SK-N-MC (cell line): ENCODE results near the gene NKIRAS1.
"Not testable (repeated sequence)": the region's sequence is repeated elsewhere in the genome, so short reads cannot be mapped to it uniquely, and the experiment has no call there.

Experiments used
- DNase-seq: peaks from one replicate; pipeline ENCODE4 v3.0.0-alpha.2; 2011; ENCODE audit warnings: low read depth, low spot score
- H3K27ac ChIP-seq: fragments of 200-600 bp; sonication (generic); 2 replicates; pipeline ENCODE4 v1.5.1; 2016; ENCODE audit warnings: mixed run types
- H3K36me3 ChIP-seq: fragments of 200-600 bp; sonication (generic); 2 replicates; pipeline ENCODE4 v1.6.1; 2017; ENCODE audit warnings: antibody characterized with exemption, low read length, mixed read lengths; ENCODE audit not compliant: insufficient read depth
- H3K4me3 ChIP-seq: fragments of 200-600 bp; sonication (generic); 2 replicates; pipeline ENCODE4 v1.5.1; 2016
- H3K9ac ChIP-seq: fragments of 200-600 bp; sonication (generic); 2 replicates; pipeline ENCODE4 v1.8.0; 2017; ENCODE audit warnings: mixed run types, mixed read lengths; ENCODE audit not compliant: insufficient read length
- H3K9me3 ChIP-seq: fragments of 200-600 bp; sonication (generic); 2 replicates; pipeline ENCODE4 v1.6.1; 2017; ENCODE audit warnings: low read depth, mild to moderate bottlenecking, antibody characterized with exemption, low read length, moderate library complexity, mixed read lengths
- EZH2 ChIP-seq: fragments of 200-600 bp; sonication (generic); IDR thresholded peaks from one replicate; pipeline ENCODE4 v1.6.1; 2017; ENCODE audit warnings: antibody characterized with exemption
- FOXP2 ChIP-seq: optimal IDR thresholded peaks from 2 replicates; pipeline ENCODE3; 2011; ENCODE audit warnings: mild to moderate bottlenecking, moderate library complexity; ENCODE audit not compliant: insufficient read depth; ENCODE audit errors: extremely low read length, control extremely low read depth
- POLR2AphosphoS5 ChIP-seq: IDR thresholded peaks from 2 replicates; pipeline ENCODE4 v1.6.1; 2012; ENCODE audit warnings: mild to moderate bottlenecking, low read depth, low read length, borderline replicate concordance

NKIRAS1 gene

DNA sequence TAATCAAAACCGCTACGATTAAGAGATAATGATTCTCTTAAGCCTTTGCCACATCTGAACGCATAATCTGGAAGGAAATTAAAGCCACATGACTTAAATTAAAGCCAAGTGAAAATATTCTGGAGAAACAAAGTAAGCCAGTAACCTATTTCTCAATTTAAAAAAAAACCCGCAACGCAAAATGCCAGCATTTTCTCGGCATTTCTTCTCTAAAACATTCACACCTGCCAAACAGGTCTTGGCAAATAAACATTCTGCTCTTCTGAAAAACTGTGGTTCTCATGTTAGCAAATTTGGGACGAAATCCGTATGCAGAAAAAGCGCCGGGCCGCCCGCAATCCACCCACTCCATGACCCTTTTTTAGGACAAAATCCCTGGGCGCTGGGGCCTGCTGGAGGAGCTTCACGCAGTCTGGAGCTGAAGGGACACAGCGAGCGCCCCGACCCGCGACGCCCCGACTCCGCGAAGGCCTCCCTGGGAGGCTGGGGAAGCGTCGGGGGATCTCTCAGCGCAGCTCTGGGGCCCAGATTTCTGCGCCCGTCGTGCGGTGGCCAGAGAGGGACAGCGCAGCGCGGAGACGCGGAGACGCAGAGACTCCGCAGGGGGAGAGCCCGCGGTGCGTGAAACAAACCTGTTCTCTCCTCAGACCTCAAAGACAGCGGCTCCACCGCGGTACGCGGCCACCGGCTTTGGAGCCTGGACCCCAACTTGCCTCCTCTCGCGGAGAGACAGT is 471 bp downstream of the NKIRAS1 start:
- Histone ChIP-seq H3K36me3 (peaks cover 27% of the 10 kb centered on the region), H3K4me3 (peak overlapping the region; percentile 90), H3K9ac (peak overlapping the region; percentile 85), H3K27ac (peak overlapping the region; percentile 64), H3K9me3 (no peaks in the 10 kb centered on the region)
- no peak for DNase-seq
- TF ChIP-seq EZH2, result no peak
- TF ChIP-seq FOXP2, result no peak
- no peak for TF ChIP-seq POLR2AphosphoS5

DNA sequence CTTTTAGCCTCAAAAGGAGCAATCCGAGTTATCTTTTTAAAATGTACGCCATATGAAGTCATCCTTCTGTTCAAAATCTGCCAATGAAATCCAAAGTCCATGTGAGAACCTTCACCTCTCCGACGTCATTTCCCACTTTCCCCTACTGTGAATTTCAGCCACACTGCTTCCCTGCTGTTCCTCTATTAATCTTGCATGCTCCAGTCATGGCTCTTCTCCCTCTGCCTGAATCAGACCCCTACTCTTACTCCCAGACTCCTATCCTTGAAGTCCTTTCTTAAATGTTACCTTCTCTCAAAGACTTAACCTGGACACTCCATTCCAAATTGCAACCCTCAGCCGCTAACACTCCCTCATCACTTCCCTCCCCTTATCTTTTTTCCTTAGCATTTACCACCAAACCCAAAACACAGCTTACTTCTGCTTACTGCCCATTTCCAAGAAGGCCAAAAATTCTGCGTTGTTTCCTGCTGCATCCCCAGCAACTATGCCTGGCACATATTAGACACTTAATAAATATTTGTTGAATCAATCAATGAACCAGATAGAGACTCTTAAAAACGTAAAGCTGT is 1.2 kb downstream of the NKIRAS1 start:
- peak overlapping the region; percentile 90 for H3K4me3 ChIP-seq
- H3K27ac ChIP-seq, result peak overlapping the region; percentile 64; the same call in 1 of the 2 replicates
- H3K9ac ChIP-seq, result peak overlapping the region; percentile 85
- no peaks in the 10 kb centered on the region for H3K9me3 ChIP-seq
- DNase-seq, result no peak
- no peak for TF ChIP-seq FOXP2
- TF ChIP-seq POLR2AphosphoS5, result no peak
- no peak for TF ChIP-seq EZH2
- peaks cover 30% of the 10 kb centered on the region for H3K36me3 ChIP-seq

DNA sequence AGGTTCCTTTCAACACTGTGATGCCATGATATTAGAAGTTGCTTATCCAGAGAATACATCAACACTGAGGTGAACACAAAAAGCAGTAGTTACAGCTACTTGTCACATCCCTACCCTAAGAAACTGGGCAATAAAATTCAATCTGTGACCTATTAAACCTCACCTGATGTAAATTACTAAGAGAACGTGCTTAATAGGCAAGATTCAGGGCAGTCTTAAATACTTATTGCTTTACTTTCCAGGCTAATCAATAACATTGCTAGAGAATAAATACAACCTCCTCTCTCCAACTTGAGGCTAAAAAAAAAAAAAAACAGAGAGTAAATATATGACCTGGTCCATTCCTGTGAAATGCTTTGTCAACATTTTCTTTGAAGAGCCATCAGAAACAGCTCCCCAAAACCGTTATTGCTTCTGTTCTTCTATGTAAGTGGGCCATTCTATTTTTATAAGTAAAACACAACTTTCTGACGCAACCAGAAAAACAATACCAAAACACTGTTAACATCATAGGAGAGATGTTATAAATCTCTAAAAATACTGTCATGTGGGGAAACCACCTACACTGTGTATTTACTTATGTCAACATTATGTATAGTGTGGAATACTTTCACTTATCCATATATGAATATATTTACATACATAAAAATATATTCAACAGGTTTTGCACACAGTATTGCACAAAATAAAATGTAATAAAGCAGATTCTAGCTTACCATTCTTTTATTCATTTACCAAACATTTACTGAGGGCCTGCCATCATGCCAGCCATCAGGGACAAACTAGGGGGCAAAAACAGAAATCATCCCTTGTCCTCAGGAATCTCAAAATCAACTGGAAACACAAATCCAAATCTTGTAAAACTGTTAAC is 2.7 kb downstream of the NKIRAS1 start:
- Histone ChIP-seq H3K4me3 (peak overlapping the region; percentile 90; the same call in 1 of the 2 replicates), H3K9ac (no peak overlapping the region), H3K9me3 (no peaks in the 10 kb centered on the region), H3K36me3 (peaks cover 20% of the 10 kb centered on the region), H3K27ac (no peak overlapping the region)
- DNase-seq, result no peak
- TF ChIP-seq FOXP2 (no peak), EZH2 (no peak), POLR2AphosphoS5 (no peak)

DNA sequence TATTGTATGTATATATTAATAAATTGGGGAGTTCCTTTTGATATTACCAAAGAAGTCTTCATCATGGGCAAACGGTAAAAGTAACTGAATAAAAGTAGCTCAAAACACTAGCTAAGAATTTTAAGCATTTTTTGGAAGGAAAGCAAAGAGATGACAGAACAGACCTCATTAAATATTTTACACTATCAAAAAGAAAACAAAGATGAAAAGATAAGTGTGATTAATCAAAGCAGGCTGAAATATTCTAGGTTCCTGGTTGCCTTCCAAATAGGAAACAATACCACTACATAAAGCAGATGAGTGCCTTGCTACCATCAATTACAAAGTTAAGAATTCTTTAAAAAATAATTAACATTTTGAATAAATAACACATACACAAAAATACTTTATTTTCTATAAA is 3.6 kb downstream of the NKIRAS1 start:
- no peak for TF ChIP-seq FOXP2
- no peak for TF ChIP-seq POLR2AphosphoS5
- no peak for TF ChIP-seq EZH2
- Histone ChIP-seq H3K4me3 (no peak overlapping the region), H3K9ac (no peak overlapping the region), H3K36me3 (peaks cover 10% of the 10 kb centered on the region), H3K9me3 (no peaks in the 10 kb centered on the region), H3K27ac (no peak overlapping the region)
- DNase-seq, result no peak

DNA sequence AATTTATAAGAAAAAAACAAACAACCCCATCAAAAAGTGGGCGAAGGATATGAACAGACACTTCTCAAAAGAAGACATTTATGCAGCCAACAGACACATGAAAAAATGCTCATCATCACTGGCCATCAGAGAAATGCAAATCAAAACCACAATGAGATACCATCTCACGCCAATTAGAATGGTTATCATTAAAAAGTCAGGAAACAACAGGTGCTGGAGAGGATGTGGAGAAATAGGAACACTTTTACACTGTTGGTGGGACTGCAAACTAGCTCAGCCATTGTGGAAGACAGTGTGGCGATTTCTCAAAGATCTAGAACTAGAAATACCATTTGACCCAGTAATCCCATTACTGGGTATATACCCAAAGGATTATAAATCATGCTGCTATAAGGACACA is 4.5 kb downstream of the NKIRAS1 start:
- not testable (repeated sequence) for H3K27ac ChIP-seq, H3K36me3 ChIP-seq, H3K9ac ChIP-seq, H3K4me3 ChIP-seq, H3K9me3 ChIP-seq, DNase-seq

DNA sequence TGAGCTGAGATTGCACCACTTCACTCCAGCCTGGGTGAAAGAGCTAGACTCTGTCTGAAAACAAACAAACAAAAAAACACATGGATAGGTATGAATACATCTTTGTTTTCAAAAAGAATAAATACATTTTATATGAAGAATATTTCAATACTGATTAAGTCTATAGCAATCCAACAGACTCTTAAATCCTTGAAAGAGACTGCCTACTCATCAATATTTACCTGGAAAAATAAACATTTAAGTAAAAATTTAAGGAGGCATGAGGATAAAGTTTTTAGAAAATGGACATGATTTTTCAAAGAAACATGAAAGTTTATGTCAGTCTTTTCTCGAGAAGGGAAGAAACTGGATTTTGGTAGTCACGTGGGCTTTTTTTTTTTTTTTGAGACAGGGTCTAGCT is 5.4 kb downstream of the NKIRAS1 start:
- no peaks in the 10 kb centered on the region for H3K9me3 ChIP-seq
- no peak for DNase-seq
- H3K36me3 ChIP-seq, result peaks cover 5% of the 10 kb centered on the region; the same call in 1 of the 2 replicates
- no peak overlapping the region for H3K27ac ChIP-seq
- no peak overlapping the region for H3K4me3 ChIP-seq
- TF ChIP-seq POLR2AphosphoS5 (no peak), FOXP2 (no peak), EZH2 (no peak)
- no peak overlapping the region for H3K9ac ChIP-seq

DNA sequence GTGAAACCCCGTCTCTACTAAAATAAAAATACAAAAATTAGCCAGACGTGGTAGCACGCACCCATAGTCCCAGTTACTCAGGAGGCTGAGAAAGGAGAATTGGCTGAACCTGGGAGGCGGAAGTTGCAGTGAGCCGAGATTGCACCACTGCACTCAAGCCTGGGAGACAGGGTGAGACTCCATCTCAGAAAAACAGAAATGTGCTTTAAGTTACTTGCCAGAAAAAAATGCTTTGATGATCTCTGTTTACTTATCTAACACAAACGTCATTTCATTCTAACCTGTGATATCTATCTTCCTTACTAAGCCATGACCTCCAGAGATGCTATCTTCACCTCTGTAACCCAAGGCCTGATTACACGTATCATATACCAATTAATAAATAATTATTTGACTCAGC is 7.4 kb downstream of the NKIRAS1 start:
- Histone ChIP-seq H3K36me3 (peaks cover 6% of the 10 kb centered on the region; the same call in 1 of the 2 replicates), H3K4me3 (no peak overlapping the region), H3K9ac (no peak overlapping the region), H3K27ac (no peak overlapping the region), H3K9me3 (no peaks in the 10 kb centered on the region)
- DNase-seq, result no peak
- TF ChIP-seq POLR2AphosphoS5, result no peak
- TF ChIP-seq EZH2, result no peak
- no peak for TF ChIP-seq FOXP2

DNA sequence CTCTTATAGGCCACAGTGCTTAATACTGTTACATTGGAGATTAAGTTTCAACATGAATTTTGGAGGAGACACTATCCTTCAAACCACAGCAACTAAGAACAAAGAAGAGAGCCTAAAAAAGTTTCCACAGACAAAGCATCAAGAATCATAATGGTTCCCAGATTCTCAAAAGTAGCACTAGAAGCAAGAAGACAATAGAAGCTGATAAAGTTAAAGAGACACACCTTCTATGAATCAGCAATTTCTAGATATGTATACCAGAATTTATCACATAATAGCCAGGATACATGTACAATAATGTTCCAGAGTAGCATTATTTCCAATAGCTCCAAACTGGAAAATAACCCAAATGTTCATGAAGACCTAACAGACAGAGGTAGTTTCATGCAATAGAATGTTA is 12.2 kb downstream of the NKIRAS1 start:
- Histone ChIP-seq H3K36me3 (peaks cover 11% of the 10 kb centered on the region; the same call in 1 of the 2 replicates), H3K9me3 (no peaks in the 10 kb centered on the region)
- TF ChIP-seq FOXP2 (no peak), EZH2 (no peak), POLR2AphosphoS5 (no peak)

DNA sequence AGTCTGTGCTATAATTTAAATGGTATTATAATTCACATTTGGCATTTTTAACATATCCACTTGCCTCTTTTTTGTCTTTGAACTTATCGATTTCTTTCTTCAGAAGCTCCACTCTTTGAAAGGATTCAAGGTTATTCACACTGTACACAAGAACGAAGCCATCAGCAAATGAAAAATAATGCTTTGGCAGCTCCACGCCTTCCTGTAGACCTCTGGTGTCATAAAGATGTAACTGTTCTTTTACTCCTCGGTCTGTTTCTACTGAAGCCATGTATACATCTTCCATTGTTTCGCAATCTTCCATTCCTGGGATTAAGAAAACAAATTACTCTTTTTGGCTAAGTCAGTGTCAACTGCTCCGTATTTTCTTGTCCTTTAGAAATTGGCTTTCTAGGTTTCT is 16.0 kb downstream of the NKIRAS1 start:
- peaks cover 32% of the 10 kb centered on the region for H3K36me3 ChIP-seq
- DNase-seq, result no peak
- no peak overlapping the region for H3K27ac ChIP-seq
- H3K9me3 ChIP-seq, result no peaks in the 10 kb centered on the region
- H3K9ac ChIP-seq, result no peak overlapping the region
- TF ChIP-seq POLR2AphosphoS5, result no peak
- H3K4me3 ChIP-seq, result no peak overlapping the region

More for the DNA sequence above, 12.2 kb downstream of the NKIRAS1 start:
- Histone ChIP-seq H3K9ac (no peak overlapping the region), H3K4me3 (no peak overlapping the region), H3K27ac (no peak overlapping the region)
- no peak for DNase-seq
